Epithelial cell of umbilical artery (primary cell): ENCODE results near the gene PNLIPRP1. TPM values are rescaled to one million over a fixed set of nuclear protein-coding genes. Genes with fewer than 3 reads are reported as not detected.

Experiments
- total RNA-seq: library from RNA; depleted of rRNA; stranded (reverse); fragments of >200 nt; gene quantifications from 2 replicates; pipeline ENCODE4 v1.2.3, GENCODE V29; 2014

PNLIPRP1 gene
- total RNA-seq: not detected in 2 replicates

DNA sequence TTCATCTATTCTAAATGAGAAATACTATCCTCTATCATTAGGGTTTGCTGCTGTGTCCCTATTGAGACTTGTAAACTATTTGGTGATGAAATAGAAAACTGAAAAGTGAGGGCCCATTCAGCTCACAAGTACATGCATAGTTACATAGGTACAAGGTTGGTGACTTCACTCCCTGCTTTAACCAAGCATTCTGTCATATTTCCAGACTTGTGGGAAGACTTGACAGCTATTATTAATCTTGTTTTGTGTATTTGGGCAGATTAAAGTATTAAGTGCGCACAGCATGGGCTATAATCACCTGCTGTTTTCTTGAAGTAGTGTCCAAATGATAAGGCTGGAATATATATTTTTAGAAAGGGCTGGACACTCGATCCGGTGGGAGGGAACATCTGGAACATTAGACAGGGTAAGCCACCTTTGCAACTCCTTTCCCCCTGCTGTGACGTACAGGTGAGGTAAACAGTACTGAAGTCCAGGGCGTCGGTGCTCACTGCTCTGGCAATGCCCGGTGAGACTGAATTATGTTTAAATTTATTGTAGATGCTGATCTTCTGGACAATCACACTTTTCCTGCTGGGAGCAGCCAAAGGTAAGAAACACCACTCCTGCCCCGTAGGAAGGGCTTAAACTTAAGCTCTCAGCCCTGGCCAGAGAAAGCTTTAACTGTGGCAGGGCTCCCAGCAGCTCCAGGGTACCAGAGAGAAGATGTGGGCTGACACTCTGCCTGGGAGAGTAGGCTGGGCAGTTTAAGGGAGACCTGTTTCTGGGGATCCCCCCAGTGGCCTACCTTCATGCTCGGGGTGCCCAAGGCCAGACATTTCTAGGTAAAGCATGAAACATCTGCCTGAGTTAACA is at the start of gene PNLIPRP1:
Gene PNLIPRP1 (plus strand): TSS at position 370 of the 855 bp plus-strand sequence. CDS start 171 bp downstream, at position 541.

DNA sequence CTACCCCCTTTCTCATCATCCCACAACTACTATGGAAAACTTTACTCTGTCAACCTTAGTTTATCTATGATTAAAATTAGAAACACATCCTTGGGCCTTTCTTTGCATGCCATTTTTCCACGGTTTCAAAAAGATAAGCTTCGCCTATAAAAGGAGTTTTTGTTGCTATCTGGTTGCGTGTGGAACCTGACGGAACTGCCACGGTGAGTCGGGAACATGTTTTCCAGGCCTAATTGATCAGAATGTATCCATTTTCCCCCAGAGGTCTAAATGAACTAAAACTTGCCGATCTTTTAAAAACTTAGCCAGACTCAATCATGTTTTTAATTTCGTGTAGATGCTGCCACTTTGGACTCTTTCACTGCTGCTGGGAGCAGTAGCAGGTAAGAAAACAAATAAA is 45.0 kb upstream of the PNLIPRP1 start, which contains the start of gene PNLIP:
Gene PNLIP (plus strand): TSS at position 176 of the 400 bp plus-strand sequence. CDS start 162 bp downstream, at position 338.

GRCh38 chr10:116620423-116621400 is 30.0 kb downstream of the PNLIPRP1 start, which contains the start of gene PNLIPRP2:
Gene PNLIPRP2, plus strand, starts transcription at chr10:116620953.

Other genes with a start within 250 kb of the PNLIPRP1 start
- gene PNLIPRP3, start 163.1 kb upstream of the PNLIPRP1 start, total RNA-seq: not detected in 2 replicates
- not detected in 2 replicates for gene PNLIP, start 45.0 kb upstream of the PNLIPRP1 start, total RNA-seq
- gene PNLIPRP2, start 30.0 kb downstream of the PNLIPRP1 start, total RNA-seq: not detected in 2 replicates
- 0.30 and 0.32 TPM in 2 replicates for gene HSPA12A, start 151.6 kb downstream of the PNLIPRP1 start, total RNA-seq